Loucy (cell line): Measurements from ENCODE around the gene ROGDI.

Experiments used
- H2AFZ ChIP-seq: fragments of 200-600 bp; sonication (generic); 2 replicates; pipeline ENCODE4 v1.6.0; 2016; ENCODE audit warnings: antibody characterized with exemption, mild to moderate bottlenecking, low read length, moderate library complexity
- H3F3A ChIP-seq: fragments of 200-600 bp; 2 replicates; pipeline ENCODE4 v1.6.0; 2016; ENCODE audit warnings: antibody characterized with exemption, low read depth, mild to moderate bottlenecking
- H3K27me3 ChIP-seq: fragments of 200-600 bp; sonication (generic); 2 replicates; pipeline ENCODE4 v1.6.1; 2014; ENCODE audit warnings: low read length, mild to moderate bottlenecking; ENCODE audit not compliant: insufficient read depth, poor library complexity, severe bottlenecking
- H3K36me3 ChIP-seq: fragments of 200-600 bp; sonication (generic); 2 replicates; pipeline ENCODE4 v1.6.1; 2016; ENCODE audit warnings: low read length; ENCODE audit not compliant: insufficient read depth
- H3K4me1 ChIP-seq: fragments of 200-600 bp; sonication (generic); 2 replicates; pipeline ENCODE4 v1.5.1; 2014; ENCODE audit warnings: low read length, mild to moderate bottlenecking; ENCODE audit not compliant: insufficient read depth, poor library complexity, severe bottlenecking
- H3K4me2 ChIP-seq: fragments of 200-600 bp; sonication (generic); 2 replicates; pipeline ENCODE4 v1.6.0; 2014; ENCODE audit warnings: antibody characterized with exemption, low read length, low read depth, mild to moderate bottlenecking; ENCODE audit not compliant: poor library complexity, severe bottlenecking
- H3K4me3 ChIP-seq: fragments of 200-600 bp; sonication (generic); 2 replicates; pipeline ENCODE4 v1.5.1; 2014; ENCODE audit warnings: low read length, mild to moderate bottlenecking, mixed read lengths; ENCODE audit not compliant: poor library complexity, severe bottlenecking
- H3K79me2 ChIP-seq: fragments of 200-600 bp; sonication (generic); 2 replicates; pipeline ENCODE4 v1.6.1; 2014; ENCODE audit warnings: low read length; ENCODE audit not compliant: insufficient read depth
- H3K9ac ChIP-seq: fragments of 200-600 bp; sonication (generic); 2 replicates; pipeline ENCODE4 v1.6.0; 2014; ENCODE audit warnings: mild to moderate bottlenecking, low read depth, low read length, moderate library complexity; ENCODE audit not compliant: poor library complexity, severe bottlenecking
- H3K9me2 ChIP-seq: fragments of 200-600 bp; sonication (generic); replicated peaks from 2 replicates; pipeline ENCODE4 v1.6.1; 2016; ENCODE audit warnings: low read depth, low read length, mixed read lengths
- H3K9me3 ChIP-seq: fragments of 200-600 bp; sonication (generic); 2 replicates; pipeline ENCODE4 v1.6.1; 2014; ENCODE audit warnings: mild to moderate bottlenecking, antibody characterized with exemption, low read length, low read depth; ENCODE audit not compliant: insufficient read depth
- H4K20me1 ChIP-seq: fragments of 200-600 bp; sonication (generic); 2 replicates; pipeline ENCODE4 v1.6.0; 2014; ENCODE audit warnings: antibody characterized with exemption, low read length, mild to moderate bottlenecking; ENCODE audit not compliant: insufficient read depth, poor library complexity, severe bottlenecking
- CTCF ChIP-seq: fragments of 200-600 bp; sonication (generic); conservative IDR thresholded peaks from 2 replicates; pipeline ENCODE4 v1.5.1; 2014; ENCODE audit warnings: mild to moderate bottlenecking, antibody characterized with exemption, low read length
- EZH2phosphoT487 ChIP-seq: fragments of 200-600 bp; IDR thresholded peaks from 2 replicates; pipeline ENCODE4 v1.6.1; 2018; ENCODE audit warnings: antibody characterized with exemption, mild to moderate bottlenecking, moderate library complexity, borderline replicate concordance

Gene ROGDI

GRCh38 chr16:4790871-4791270 is 11.6 kb downstream of the ROGDI start:
- Histone ChIP-seq H3K27me3 (no peaks in the 10 kb centered on the region), H3K4me3 (no peak overlapping the region), H3K4me2 (no peak overlapping the region), H3K9me2 (no peaks in the 10 kb centered on the region), H3K79me2 (no peaks in the 10 kb centered on the region), H2AFZ (no peak overlapping the region), H3K36me3 (no peaks in the 10 kb centered on the region), H3K9ac (no peak overlapping the region), H3K4me1 (no peaks in the 10 kb centered on the region), H3F3A (no peaks in the 10 kb centered on the region), H4K20me1 (no peaks in the 10 kb centered on the region), H3K9me3 (no peaks in the 10 kb centered on the region)
- TF ChIP-seq EZH2phosphoT487 (no peak), CTCF (no peak)

GRCh38 chr16:4790261-4790660 is 12.2 kb downstream of the ROGDI start:
- no peak for TF ChIP-seq EZH2phosphoT487
- no peak for TF ChIP-seq CTCF
- Histone ChIP-seq H4K20me1 (no peaks in the 10 kb centered on the region), H3K4me2 (no peak overlapping the region), H3K36me3 (no peaks in the 10 kb centered on the region), H3F3A (no peaks in the 10 kb centered on the region), H2AFZ (no peak overlapping the region), H3K4me1 (no peaks in the 10 kb centered on the region), H3K4me3 (no peak overlapping the region), H3K9ac (no peak overlapping the region), H3K9me2 (no peaks in the 10 kb centered on the region), H3K9me3 (no peaks in the 10 kb centered on the region), H3K79me2 (no peaks in the 10 kb centered on the region), H3K27me3 (no peaks in the 10 kb centered on the region)

GRCh38 chr16:4788910-4789309 is 13.5 kb downstream of the ROGDI start:
- Histone ChIP-seq H3K4me1 (no peaks in the 10 kb centered on the region), H2AFZ (no peak overlapping the region), H3K27me3 (no peaks in the 10 kb centered on the region), H3K36me3 (no peaks in the 10 kb centered on the region), H3F3A (no peaks in the 10 kb centered on the region), H3K79me2 (no peaks in the 10 kb centered on the region), H3K4me3 (no peak overlapping the region), H3K9ac (no peak overlapping the region), H3K9me2 (no peaks in the 10 kb centered on the region), H3K4me2 (no peak overlapping the region), H3K9me3 (no peaks in the 10 kb centered on the region), H4K20me1 (no peaks in the 10 kb centered on the region)
- no peak for TF ChIP-seq EZH2phosphoT487
- no peak for TF ChIP-seq CTCF
